ENCODE data around the gene CCDC71L. TPM values are rescaled to one million over a fixed set of nuclear protein-coding genes. Genes with fewer than 3 reads are reported as not detected.
"Not testable (repeated sequence)": the region's sequence is repeated elsewhere in the genome, so short reads cannot be mapped to it uniquely, and the experiment has no call there.

Gene CCDC71L
- total RNA-seq (10 to 100 TPM in 2 of 5 donors, 1 to 10 TPM in 3; 1.3 to 92.7 (median 8.1) TPM), polyA plus RNA-seq (10 to 100 TPM; 11.1 to 18.2 (median 11.6) TPM)
- long read RNA-seq, donor 1, full-length matches to known transcripts, result 2 of 2 reads
- long read RNA-seq, donor 1, partial matches to known transcripts, result 0 of 2 reads
- long read RNA-seq, donor 1, other reads (novel, unspliced or antisense), result 0 of 2 reads
- long read RNA-seq, donor 2, full-length matches to known transcripts, result 3 of 3 reads
- long read RNA-seq, donor 2, partial matches to known transcripts, result 0 of 3 reads
- long read RNA-seq, donor 2, other reads (novel, unspliced or antisense), result 0 of 3 reads
- long read RNA-seq, donor 3, full-length matches to known transcripts, result 1 of 1 reads
- long read RNA-seq, donor 3, partial matches to known transcripts, result 0 of 1 reads
- long read RNA-seq, donor 3, other reads (novel, unspliced or antisense), result 0 of 1 reads
- long read RNA-seq, donor 4, full-length matches to known transcripts, result 1 of 1 reads
- long read RNA-seq, donor 4, partial matches to known transcripts, result 0 of 1 reads
- long read RNA-seq, donor 4, other reads (novel, unspliced or antisense), result 0 of 1 reads
- long read RNA-seq, donor 5, full-length matches to known transcripts, result 9 of 9 reads
- long read RNA-seq, donor 5, partial matches to known transcripts, result 0 of 9 reads
- long read RNA-seq, donor 5, other reads (novel, unspliced or antisense), result 0 of 9 reads
- long read RNA-seq, donor 6, full-length matches to known transcripts, result 10 of 10 reads
- long read RNA-seq, donor 6, partial matches to known transcripts, result 0 of 10 reads
- long read RNA-seq, donor 6, other reads (novel, unspliced or antisense), result 0 of 10 reads
- long read RNA-seq, donor 7, full-length matches to known transcripts, result 7 of 7 reads
- long read RNA-seq, donor 7, partial matches to known transcripts, result 0 of 7 reads
- long read RNA-seq, donor 7, other reads (novel, unspliced or antisense), result 0 of 7 reads
- long read RNA-seq, donor 8, full-length matches to known transcripts, result 4 of 4 reads
- long read RNA-seq, donor 8, partial matches to known transcripts, result 0 of 4 reads
- long read RNA-seq, donor 8, other reads (novel, unspliced or antisense), result 0 of 4 reads
- long read RNA-seq, donor 9, full-length matches to known transcripts, result 2 of 2 reads
- long read RNA-seq, donor 9, partial matches to known transcripts, result 0 of 2 reads
- long read RNA-seq, donor 9, other reads (novel, unspliced or antisense), result 0 of 2 reads
- long read RNA-seq, donor 10, full-length matches to known transcripts, result 3 of 3 reads
- long read RNA-seq, donor 10, partial matches to known transcripts, result 0 of 3 reads
- long read RNA-seq, donor 10, other reads (novel, unspliced or antisense), result 0 of 3 reads

GRCh38 chr7:106660862-106661720 is at the start of gene CCDC71L:
TSS of gene CCDC71L (minus strand) at chr7:106661158. CDS start at chr7:106660896, 262 bp downstream.
- DNase-seq, result peak; percentile 95 to 96
- WGBS, 5 donors, result 3 to 5% (median 5%) methylated on average over 40 to 51 of the region's 51 CpGs
- H3K36me3 ChIP-seq, result no peaks in the 10 kb centered on the region
- H3K4me3 ChIP-seq, result peak within 1 kb of the TSS; percentile 73 to 85 (median 80)
- H3K4me1 ChIP-seq, result peaks cover 5 to 30% (median 24%) of the 10 kb centered on the region in 4 donors
- no peaks in the 10 kb centered on the region for H3K27me3 ChIP-seq
- TF ChIP-seq POLR2A (IDR thresholded peaks at IDR 0.05) (no peak), POLR2AphosphoS5 (IDR thresholded peaks at IDR 0.05) (peak; percentile 70 to 84 (median 81))
- H3K9me3 ChIP-seq, result no peaks in the 10 kb centered on the region
- H3K27ac ChIP-seq, result peak within 1 kb of the TSS; percentile 93 to 98 (median 98)
- intact Hi-C loops (cut with DNase I; ENCODE audit: low total_unique reads), result no loop called here

DNA sequence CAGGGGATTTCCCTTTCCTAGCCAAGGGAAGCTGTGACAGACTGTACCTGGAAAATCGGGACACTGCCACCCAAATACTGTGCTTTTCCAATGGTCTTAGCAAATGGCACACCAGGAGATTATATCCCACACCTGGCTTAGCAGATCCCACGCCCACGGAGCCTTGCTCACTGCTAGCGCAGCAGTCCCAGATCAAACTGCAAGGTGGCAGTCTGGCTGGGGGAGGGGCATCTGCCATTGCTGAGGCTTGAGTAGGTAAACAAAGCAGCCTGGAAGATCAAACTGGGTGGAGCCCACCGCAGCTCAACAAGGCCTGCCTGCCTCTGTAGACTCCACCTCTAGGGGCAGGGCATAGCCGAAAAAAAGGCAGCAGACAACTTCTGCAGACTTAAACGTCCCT is 48.6 kb upstream of the CCDC71L start:
- DNase-seq; intact Hi-C loops (cut with DNase I; ENCODE audit: low total_unique reads); H3K4me1 ChIP-seq; H3K27ac ChIP-seq; H3K4me3 ChIP-seq; H3K27me3 ChIP-seq; H3K36me3 ChIP-seq: not testable (repeated sequence)
- WGBS, 5 donors, result 72 to 88% (median 84%) methylated on average over 3 to 7 of the region's 7 CpGs
- peaks cover 0 to 12% (median 0%) of the 10 kb centered on the region in 4 donors for H3K9me3 ChIP-seq

- 42 to 75% (median 51%) methylated on average over 3 of the region's 3 CpGs for WGBS, 5 donors
- no peaks in the 10 kb centered on the region for H3K4me1 ChIP-seq
- no peak overlapping the region for H3K4me3 ChIP-seq
- no peak overlapping the region for H3K27ac ChIP-seq
- H3K27me3 ChIP-seq, result no peaks in the 10 kb centered on the region
- TF ChIP-seq POLR2A (IDR thresholded peaks at IDR 0.05) (no peak), EP300 (IDR thresholded peaks at IDR 0.05) (no peak), POLR2AphosphoS5 (IDR thresholded peaks at IDR 0.05) (no peak), CTCF (IDR thresholded peaks at IDR 0.05) (no peak)
- peaks cover 0 to 6% (median 0%) of the 10 kb centered on the region in 4 donors for H3K9me3 ChIP-seq
- intact Hi-C loops (cut with DNase I; ENCODE audit: low total_unique reads), result no loop called here
- peak in 1 of 2 donors; percentile 10 for DNase-seq
- H3K36me3 ChIP-seq, result no peaks in the 10 kb centered on the region
Observed at GRCh38 chr7:106704000-106704840, 43.3 kb upstream of the CCDC71L start.

DNA sequence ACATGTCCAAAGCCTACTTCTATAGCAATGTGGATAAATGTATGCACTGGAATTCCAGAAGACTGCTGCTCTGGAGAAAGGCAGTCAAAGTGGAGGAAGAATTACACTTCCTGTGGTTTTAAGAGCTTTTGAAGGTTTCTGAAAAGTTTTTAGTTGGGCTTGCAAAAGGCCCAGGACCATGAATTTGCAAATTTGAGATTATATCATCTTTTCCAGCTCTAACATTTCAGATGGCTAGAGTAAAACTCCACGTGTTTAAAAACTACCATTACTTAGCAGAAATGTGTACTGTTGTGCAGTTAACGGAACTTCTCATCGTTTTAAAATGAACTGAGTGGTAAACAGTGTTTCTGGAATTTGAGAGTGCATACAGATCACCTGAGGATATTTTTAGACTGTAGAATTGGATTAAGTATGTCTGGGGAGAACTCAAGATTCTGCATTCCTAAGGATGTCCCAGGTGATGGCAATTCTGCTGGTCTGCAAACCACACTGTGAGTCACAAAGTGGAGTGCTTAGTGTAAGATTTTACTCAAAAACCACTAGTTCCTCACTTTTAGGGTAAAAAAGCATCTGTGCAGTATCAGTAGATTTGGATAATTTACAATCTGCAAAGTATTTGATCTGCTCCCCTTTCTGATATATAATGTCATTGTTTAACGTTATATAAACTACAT is 32.9 kb upstream of the CCDC71L start:
- Histone ChIP-seq H3K27me3 (no peaks in the 10 kb centered on the region), H3K4me3 (no peak overlapping the region), H3K9me3 (no peaks in the 10 kb centered on the region), H3K27ac (no peak overlapping the region), H3K4me1 (no peaks in the 10 kb centered on the region), H3K36me3 (no peaks in the 10 kb centered on the region)
- intact Hi-C loops (cut with DNase I; ENCODE audit: low total_unique reads), result no loop called here
- no peak for TF ChIP-seq CTCF (IDR thresholded peaks at IDR 0.05)
- no peak for TF ChIP-seq EP300 (IDR thresholded peaks at IDR 0.05)
- TF ChIP-seq POLR2AphosphoS5 (IDR thresholded peaks at IDR 0.05), result no peak
- no peak for TF ChIP-seq POLR2A (IDR thresholded peaks at IDR 0.05)
- 69 to 77% (median 72%) methylated on average over 4 of the region's 4 CpGs for whole genome bisulfite sequencing, 5 donors
- DNase-seq, result no peak
